ENCODE measurements around the gene ADAMTSL1.

Gene ADAMTSL1

GRCh38 chr9:18447541-18447940, 26.4 kb upstream of the ADAMTSL1 start:
- H3K4me3 ChIP-seq (replicated peaks in 1 of 2; ENCODE audit: low read depth in 2 of 2, low read length in 2 of 2), result no peak overlapping the region
- DNase-seq (ENCODE audit: low read depth in 2 of 2), result no peak
- TF ChIP-seq CTCF (IDR thresholded peaks at IDR 0.05; ENCODE audit: low read depth, low read length), result no peak

- no peak for TF ChIP-seq CTCF (IDR thresholded peaks at IDR 0.05; ENCODE audit: low read depth, low read length)
- no peak for DNase-seq (ENCODE audit: low read depth in 2 of 2)
- no peak overlapping the region for H3K4me3 ChIP-seq (replicated peaks in 1 of 2; ENCODE audit: low read depth in 2 of 2, low read length in 2 of 2)
Measured at GRCh38 chr9:18448101-18448500, 25.9 kb upstream of the ADAMTSL1 start.

DNA sequence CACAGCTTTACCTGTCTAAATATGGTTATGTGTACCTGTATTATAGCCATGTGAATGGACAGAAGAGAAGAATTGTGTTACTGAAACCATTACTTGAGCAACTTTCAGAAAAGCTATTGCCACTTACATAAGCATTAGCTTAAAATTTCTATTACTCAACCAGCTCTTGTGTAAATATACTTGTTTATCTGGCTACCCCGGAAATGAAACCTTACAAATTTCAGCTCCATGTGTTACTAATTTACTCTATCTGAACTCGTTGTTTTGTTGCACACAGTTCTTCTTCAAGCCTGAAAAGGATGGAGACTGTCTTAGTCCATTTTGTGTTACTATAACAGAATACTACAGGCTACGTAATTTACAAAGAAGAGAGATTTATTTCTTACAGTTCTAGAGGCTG, 22.5 kb upstream of the ADAMTSL1 start:
- no peak overlapping the region for H3K4me3 ChIP-seq (replicated peaks in 1 of 2; ENCODE audit: low read depth in 2 of 2, low read length in 2 of 2)
- TF ChIP-seq CTCF (IDR thresholded peaks at IDR 0.05; ENCODE audit: low read depth, low read length), result no peak
- DNase-seq (ENCODE audit: low read depth in 2 of 2), result peak; percentile 34 to 66

- no peak overlapping the region for H3K4me3 ChIP-seq (replicated peaks in 1 of 2; ENCODE audit: low read depth in 2 of 2, low read length in 2 of 2)
- no peak for TF ChIP-seq CTCF (IDR thresholded peaks at IDR 0.05; ENCODE audit: low read depth, low read length)
- no peak for DNase-seq (ENCODE audit: low read depth in 2 of 2)
Measured at GRCh38 chr9:18452276-18452675, 21.7 kb upstream of the ADAMTSL1 start.

- no peak for TF ChIP-seq CTCF (IDR thresholded peaks at IDR 0.05; ENCODE audit: low read depth, low read length)
- H3K4me3 ChIP-seq (replicated peaks in 1 of 2; ENCODE audit: low read depth in 2 of 2, low read length in 2 of 2), result no peak overlapping the region
Measured at GRCh38 chr9:18456624-18457237, 17.2 kb upstream of the ADAMTSL1 start.

DNA sequence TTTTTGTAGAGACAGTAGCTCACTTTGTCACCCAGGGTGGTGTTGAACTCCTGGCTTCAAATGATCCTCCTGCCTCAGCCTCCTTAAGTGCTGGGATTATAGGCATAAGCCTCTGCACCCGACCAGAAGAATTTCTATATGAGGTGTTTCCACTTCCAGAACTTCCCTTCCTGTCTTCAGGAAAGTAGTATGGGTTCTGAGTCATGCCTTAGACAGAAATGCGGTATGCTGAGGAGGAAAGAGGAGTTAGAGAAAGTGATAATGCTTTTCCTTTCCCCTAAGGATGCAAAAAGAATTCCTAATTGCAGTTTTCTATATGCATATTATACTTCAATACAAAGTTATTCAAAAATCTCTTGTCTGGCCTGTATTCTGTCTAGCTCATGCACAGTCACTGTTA, 16.4 kb upstream of the ADAMTSL1 start:
- DNase-seq (ENCODE audit: low read depth in 2 of 2), result peak; percentile 26 to 44
- no peak overlapping the region for H3K4me3 ChIP-seq (replicated peaks in 1 of 2; ENCODE audit: low read depth in 2 of 2, low read length in 2 of 2)
- TF ChIP-seq CTCF (IDR thresholded peaks at IDR 0.05; ENCODE audit: low read depth, low read length), result no peak

More at GRCh38 chr9:18456624-18457237, 17.2 kb upstream of the ADAMTSL1 start:
- DNase-seq (ENCODE audit: low read depth in 2 of 2), result no peak
